ENCODE results near the gene CDKN1C.

DNA sequence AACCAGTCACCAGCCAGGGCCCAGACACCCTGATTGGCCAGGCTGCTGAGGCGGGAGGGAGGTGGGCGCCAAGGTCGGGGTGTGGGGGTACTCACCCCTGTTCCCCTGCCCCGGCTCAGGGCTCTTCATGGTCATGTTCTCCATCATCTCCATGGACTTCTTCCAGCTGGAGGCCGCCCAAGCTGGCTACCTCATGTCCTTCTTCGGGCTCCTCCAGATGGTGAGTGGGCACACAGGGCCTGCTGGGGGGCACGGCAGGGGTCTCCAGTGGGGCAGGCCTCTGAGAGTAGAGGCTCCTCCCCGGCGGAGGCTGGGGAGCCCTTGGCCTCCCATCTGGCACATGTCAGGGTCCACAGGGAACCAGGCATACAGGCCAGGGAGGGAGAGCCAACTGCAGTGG lies 33.6 kb upstream of the CDKN1C start:
- TF ChIP-seq EZH2 (IDR thresholded peaks at IDR 0.05; ENCODE audit: low read depth, low read length, severe bottlenecking), result no peak
- TF ChIP-seq, protein P1, sequence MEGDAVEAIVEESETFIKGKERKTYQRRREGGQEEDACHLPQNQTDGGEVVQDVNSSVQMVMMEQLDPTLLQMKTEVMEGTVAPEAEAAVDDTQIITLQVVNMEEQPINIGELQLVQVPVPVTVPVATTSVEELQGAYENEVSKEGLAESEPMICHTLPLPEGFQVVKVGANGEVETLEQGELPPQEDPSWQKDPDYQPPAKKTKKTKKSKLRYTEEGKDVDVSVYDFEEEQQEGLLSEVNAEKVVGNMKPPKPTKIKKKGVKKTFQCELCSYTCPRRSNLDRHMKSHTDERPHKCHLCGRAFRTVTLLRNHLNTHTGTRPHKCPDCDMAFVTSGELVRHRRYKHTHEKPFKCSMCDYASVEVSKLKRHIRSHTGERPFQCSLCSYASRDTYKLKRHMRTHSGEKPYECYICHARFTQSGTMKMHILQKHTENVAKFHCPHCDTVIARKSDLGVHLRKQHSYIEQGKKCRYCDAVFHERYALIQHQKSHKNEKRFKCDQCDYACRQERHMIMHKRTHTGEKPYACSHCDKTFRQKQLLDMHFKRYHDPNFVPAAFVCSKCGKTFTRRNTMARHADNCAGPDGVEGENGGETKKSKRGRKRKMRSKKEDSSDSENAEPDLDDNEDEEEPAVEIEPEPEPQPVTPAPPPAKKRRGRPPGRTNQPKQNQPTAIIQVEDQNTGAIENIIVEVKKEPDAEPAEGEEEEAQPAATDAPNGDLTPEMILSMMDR (IDR thresholded peaks at IDR 0.05; ENCODE audit: control extremely low read depth in 1 of 3, insufficient read depth in 1 of 3, low read depth in 1 of 3, low read length in 3 of 3), result no peak
- TF ChIP-seq, protein P2, sequence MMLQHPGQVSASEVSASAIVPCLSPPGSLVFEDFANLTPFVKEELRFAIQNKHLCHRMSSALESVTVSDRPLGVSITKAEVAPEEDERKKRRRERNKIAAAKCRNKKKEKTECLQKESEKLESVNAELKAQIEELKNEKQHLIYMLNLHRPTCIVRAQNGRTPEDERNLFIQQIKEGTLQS (IDR thresholded peaks at IDR 0.05; ENCODE audit: insufficient read depth, low read depth, low read length), result no peak
- no peak for TF ChIP-seq SIN3A (conservative IDR thresholded peaks at IDR 0.05 in 1 of 2, IDR thresholded peaks at IDR 0.05 in 1 of 2; ENCODE audit: low read depth in 1 of 2, low read length in 2 of 2)
- TF ChIP-seq EP300 (IDR thresholded peaks at IDR 0.05; ENCODE audit: borderline replicate concordance in 1 of 2, low read depth in 2 of 2, low read length in 2 of 2), result no peak
- no peak for TF ChIP-seq HDAC2 (IDR thresholded peaks at IDR 0.05; ENCODE audit: borderline replicate concordance in 1 of 2, low read depth in 2 of 2, low read length in 2 of 2)
- TF ChIP-seq BRCA1 (IDR thresholded peaks at IDR 0.05; ENCODE audit: low read depth, low read length), result no peak
- no peak for TF ChIP-seq POLR2AphosphoS5 (IDR thresholded peaks at IDR 0.05; ENCODE audit: low read depth, low read length)
- TF ChIP-seq, protein P3, sequence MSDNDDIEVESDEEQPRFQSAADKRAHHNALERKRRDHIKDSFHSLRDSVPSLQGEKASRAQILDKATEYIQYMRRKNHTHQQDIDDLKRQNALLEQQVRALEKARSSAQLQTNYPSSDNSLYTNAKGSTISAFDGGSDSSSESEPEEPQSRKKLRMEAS (IDR thresholded peaks at IDR 0.05), result no peak
- TF ChIP-seq, protein P4, sequence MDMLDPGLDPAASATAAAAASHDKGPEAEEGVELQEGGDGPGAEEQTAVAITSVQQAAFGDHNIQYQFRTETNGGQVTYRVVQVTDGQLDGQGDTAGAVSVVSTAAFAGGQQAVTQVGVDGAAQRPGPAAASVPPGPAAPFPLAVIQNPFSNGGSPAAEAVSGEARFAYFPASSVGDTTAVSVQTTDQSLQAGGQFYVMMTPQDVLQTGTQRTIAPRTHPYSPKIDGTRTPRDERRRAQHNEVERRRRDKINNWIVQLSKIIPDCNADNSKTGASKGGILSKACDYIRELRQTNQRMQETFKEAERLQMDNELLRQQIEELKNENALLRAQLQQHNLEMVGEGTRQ (IDR thresholded peaks at IDR 0.05; ENCODE audit: low read length), result no peak
- no peak for TF ChIP-seq POLR2A (IDR thresholded peaks at IDR 0.05; ENCODE audit: control extremely low read depth in 1 of 2, low read depth in 2 of 2, low read length in 2 of 2)
- TF ChIP-seq TAF1 (IDR thresholded peaks at IDR 0.05; ENCODE audit: low read depth, low read length), result no peak
- TF ChIP-seq TCF12 (IDR thresholded peaks at IDR 0.05; ENCODE audit: low read depth, low read length), result no peak
- no peak for TF ChIP-seq RNF2 (IDR thresholded peaks at IDR 0.05; ENCODE audit: borderline replicate concordance, low read depth, low read length, missing control alignments, poor library complexity, severe bottlenecking)

All from H1 (cell line).